ENCODE measurements around the gene TRIM41.
"Not testable (repeated sequence)": the region's sequence is repeated elsewhere in the genome, so short reads cannot be mapped to it uniquely, and the experiment has no call there.

TRIM41 gene

DNA sequence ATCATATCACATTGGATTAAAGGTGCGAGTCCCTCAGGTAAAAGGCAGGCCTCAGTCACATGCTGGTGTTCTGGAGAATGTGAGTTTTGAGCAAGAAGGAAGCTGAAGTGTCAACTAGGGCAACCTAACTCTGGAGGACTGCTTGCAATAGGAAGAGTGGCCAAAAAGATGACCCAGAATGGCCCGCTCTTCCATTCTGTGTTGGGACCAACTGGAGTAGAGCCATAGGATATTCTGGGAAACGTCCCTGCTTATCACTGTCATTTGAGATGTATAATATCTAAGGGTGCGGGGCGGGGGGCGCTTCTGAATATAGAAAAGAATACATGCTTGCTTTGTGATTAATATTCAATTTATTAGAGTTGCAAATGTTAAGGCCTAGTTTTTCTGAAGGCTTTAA is 11.0 kb upstream of the TRIM41 start:
- no peak for DNase-seq

DNA sequence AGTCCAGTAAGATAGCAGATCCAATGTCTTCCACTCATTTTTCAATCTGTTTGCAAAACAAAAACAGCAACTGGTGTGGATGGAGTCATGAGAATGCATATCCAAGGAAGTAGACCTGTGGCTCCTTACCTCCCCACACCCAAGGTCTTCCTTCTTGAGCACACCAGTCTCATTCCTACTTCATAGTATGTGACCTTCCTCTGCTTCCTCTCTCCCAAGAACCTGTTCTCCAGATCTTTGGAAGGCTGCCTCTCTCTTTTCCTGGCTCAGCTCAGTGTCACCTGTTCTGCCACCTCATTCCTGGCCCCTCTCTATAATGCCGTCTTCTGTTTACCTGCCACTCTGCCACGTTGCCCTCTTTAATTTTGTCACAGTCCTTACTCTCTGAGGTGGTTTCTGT is 10.1 kb upstream of the TRIM41 start:
- DNase-seq, result no peak

DNA sequence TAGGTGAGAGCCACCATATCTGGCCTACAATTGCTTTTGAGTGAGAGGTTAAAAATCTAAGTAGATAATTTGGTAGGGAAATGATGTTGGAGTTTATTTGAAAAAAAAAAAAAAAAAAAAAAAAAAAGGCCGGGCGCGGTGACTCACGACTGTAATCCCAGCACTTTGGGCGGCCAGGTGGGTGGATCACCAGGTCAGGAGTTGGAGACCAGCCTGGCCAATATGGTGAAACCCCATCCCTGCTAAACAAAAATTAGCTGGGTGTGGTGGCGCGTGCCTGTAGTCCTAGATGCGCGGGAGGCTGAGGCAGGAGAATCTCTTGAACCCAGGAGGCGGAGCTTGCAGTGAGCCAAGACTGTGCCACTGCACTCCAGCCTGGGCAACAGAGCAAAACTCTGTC is 8.8 kb upstream of the TRIM41 start:
- DNase-seq, result not testable (repeated sequence)

DNA sequence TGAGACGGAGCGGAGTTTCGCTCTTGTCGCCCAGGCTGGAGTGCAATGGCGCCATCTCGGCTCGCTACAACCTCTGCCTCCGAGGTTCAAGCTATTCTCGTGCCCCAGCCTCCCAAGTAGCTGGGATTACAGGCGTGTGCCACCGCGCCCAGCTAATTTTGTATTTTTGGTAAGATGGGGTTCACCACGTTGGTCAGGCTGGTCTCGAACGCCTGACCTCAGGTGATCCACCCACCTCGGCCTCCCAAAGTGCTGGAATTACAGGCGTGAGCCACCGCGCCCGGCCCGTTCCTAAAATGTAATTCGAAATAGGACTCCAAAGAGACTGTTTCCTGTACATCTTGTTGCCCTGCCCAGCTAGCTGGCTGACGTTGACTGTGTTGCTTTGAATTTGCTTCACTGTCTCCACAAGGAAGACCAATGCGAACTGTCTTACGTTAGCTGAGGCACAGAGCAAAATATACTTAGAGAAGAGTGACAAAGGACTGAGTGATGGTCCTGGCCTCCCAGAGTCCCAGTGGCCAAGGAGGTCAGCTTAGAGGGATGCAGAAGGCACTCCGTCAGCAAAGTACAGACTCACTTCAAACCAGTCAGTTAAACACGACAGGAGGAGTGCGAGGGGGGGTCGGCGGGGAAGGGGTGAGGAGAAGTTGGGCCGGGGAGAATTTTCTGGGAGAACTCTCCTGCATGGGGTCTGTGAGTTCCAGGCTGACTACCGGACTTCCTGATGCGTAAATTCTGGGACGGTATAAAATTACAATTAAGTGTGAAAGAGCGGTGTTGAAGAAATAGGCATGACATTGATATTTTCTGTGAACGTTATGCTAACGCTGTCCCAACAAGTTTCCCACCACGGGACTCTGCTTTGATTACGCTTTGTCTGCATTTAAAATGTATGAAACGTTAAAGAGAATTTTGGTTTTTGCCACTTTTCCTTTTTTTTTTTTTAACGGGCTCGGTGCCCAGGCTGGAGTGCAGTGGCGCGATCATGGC is 6.8 kb upstream of the TRIM41 start:
- DNase-seq, result peak; percentile 53

GRCh38 chr5:181217111-181217802 is 5.8 kb upstream of the TRIM41 start:
- peak; percentile 82 for DNase-seq

GRCh38 chr5:181217803-181218062 is 5.3 kb upstream of the TRIM41 start:
- peak; percentile 49 for DNase-seq

GRCh38 chr5:181218795-181219124 is 4.3 kb upstream of the TRIM41 start:
- DNase-seq, result no peak

- DNase-seq, result no peak
These were observed 3.6 kb upstream of the TRIM41 start for GRCh38 chr5:181219262-181220177.

- no peak for DNase-seq
These were observed 2.9 kb upstream of the TRIM41 start for GRCh38 chr5:181220178-181220515.

DNA sequence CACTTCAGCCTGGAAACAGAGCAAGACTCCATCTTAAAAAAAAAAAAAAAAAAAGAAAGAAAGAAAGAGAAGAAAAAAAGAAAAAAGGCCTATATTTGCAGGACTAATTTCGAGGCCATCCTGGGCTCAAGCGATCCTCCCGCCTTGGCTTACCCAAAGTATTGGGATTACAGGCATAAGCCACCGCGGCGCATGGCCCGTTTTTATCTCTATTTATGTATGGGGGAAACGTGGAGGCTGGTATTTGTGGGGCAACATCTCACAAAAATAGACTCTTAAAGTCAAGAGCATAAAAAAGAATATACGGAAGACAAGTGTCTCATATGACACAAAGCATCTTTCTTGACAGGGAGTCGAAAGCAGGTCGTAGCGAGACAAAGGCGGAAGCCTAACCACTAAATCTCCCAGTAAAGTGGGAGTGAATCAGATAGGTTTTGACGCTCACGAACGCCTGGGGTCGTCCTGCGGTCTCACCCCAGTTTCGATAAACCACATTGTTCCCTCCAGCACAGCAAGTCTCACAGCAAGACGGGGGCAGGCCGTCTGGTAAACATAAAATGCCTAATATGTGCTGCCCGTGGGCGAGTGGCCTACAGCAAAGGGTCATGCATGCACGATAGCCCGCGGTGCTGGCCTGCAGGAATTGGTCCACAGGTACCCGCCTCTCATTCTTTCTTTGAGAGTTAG is 1.8 kb upstream of the TRIM41 start:
- DNase-seq, result no peak

DNA sequence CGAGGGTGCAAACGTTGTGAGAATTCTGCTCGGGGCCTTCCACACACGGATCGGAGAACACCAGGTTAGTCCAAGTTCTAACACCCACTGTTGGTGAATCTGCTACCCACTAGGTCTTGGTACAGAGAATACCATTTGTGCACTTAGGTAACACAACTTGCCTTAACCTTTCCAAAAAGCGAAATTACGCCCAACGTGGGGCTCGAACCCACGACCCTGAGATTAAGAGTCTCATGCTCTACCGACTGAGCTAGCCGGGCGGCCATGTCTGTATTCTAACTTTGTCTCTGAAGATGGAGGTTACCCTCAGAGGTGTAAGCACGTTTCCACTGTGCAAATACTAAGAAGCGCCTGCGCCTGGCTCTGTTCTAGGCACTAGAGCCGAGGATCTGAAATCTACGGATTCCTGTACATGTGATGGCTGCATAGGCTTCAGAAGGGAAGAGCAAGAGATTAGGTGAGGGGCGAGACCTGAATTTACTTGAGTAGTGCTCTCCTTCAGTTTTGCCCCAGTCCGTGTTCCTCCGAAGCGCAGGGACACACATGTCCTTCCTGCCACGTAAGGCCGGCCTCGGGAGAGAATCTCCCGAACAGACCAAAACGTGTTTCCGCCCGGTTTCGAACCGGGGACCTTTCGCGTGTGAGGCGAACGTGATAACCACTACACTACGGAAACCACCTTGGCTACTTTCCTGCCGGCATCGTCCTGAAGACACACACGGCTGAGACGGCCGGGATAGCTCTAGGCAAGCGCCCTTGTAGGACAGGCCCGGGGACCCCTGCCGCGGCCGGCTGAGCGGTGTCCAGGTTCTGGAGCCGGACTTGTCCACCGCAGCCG is 1.1 kb upstream of the TRIM41 start:
- DNase-seq, result peak; percentile 98

DNA sequence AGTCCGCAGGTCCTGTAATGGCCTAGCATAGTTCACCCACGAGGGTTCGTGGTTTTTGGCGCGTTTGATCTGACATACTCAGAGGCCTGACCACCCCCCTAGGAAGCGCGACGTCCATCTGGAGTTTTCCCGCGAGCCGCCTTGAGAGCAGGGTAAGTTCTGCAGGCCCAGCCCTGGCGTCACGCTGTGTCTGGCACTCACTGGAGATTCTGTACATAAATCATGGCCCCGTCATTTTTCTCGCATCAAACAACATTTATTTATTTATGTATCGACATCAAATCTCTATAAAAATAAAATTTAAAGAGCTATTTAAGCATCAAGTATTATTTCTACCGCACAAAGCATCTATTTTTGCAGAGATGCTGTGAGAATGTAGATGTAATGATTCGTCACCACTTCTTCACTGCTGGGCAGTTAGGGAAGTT is 437 bp upstream of the TRIM41 start:
- DNase-seq, result no peak

- peak; percentile 59 for DNase-seq
These were observed 778 bp downstream of the TRIM41 start for GRCh38 chr5:181223729-181224389.

DNA sequence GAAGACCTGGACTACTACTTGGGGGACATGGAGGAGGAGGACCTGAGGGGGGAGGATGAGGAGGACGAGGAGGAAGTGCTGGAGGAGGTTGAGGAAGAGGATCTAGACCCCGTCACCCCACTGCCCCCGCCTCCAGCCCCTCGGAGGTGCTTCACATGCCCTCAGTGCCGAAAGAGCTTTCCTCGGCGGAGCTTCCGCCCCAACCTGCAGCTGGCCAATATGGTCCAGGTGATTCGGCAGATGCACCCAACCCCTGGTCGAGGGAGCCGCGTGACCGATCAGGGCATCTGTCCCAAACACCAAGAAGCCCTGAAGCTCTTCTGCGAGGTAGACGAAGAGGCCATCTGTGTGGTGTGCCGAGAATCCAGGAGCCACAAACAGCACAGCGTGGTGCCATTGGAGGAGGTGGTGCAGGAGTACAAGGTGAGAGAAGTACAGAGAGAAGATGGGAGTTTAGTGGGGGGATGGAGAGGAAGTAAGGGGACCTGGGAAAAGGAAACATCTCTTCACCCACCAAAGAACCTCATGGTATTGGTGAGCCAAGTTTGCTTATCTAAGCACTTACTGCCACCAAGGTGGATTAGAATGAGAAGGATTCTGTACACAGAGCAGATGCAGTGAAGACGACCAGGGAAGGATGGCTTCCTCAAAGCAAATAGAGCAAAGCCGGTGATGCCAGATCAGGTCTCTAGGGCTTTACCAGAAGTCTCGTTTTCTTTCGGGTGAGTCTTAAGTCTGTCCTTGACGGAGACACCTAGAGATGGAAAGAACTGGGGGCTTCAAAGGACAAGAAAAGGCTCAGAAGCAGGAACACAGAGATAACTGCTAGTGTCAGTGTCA is 1.5 kb downstream of the TRIM41 start:
- DNase-seq, result peak; percentile 46

GRCh38 chr5:181229996-181230395 is 6.9 kb downstream of the TRIM41 start:
- DNase-seq, result no peak

- DNase-seq, result no peak
These were observed 7.5 kb downstream of the TRIM41 start for GRCh38 chr5:181230551-181230950.

DNA sequence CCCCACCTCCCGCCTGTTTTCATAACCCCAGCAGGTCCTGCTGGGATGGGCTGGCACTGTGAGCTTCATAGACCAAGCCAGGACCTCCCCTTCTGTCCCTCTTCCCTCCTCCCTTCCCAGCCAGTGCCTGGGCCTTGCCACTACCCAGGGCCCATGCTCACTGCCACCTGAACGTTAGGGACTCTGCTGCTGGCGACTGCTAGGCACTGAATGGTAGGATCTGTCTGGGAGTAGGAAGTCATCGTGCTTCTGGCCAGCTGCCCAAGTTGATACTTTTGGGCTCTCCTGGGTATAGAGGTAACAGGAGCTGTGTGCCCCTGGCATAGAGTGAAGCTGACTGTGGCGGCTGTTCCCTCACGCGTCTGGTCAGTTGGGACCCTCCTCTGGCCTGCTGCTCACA is 8.4 kb downstream of the TRIM41 start:
- no peak for DNase-seq

GRCh38 chr5:181232593-181232992 is 9.5 kb downstream of the TRIM41 start:
- no peak for DNase-seq

DNA sequence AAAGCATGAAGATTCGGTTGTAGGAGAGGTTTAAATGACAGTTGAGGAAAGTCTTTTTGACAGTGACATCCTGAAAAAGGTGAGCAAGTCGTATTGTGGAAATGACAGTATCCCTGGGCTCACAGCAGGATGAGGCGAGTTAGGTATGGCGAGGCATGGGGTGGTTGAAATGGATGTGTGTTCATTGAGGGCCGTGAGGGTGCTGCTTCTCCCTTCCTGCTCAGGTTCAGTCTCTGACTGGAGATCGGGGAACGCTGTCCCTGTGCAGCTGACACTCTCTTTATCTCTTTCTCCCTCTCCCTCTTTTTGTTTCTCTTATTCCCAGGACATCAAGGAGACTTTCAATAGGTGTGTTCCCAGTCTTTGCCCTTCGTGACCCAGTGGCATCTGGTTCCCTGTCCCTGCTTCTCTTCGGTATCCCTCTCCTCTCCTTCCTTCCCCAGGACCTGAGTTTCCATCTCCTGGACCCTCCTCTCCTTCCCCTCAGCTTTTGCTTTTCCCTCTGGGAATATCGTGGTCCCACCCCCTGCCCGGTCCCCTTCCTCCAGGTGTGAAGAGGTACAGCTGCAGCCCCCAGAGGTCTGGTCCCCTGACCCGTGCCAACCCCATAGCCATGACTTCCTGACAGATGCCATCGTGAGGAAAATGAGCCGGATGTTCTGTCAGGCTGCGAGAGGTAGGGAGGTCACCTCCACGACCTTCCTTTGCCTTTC is 10.2 kb downstream of the TRIM41 start:
- no peak for DNase-seq
